K562 (cell line): Measurements from ENCODE around the gene SUPT5H. TPM values are rescaled to one million over a fixed set of nuclear protein-coding genes. Genes with fewer than 3 reads are reported as not detected.

ENCODE experiments used
- BDP1 ChIP-seq: IDR thresholded peaks from 3 replicates; pipeline ENCODE4 v1.6.1; 2011; ENCODE audit not compliant: insufficient read length, insufficient read depth
- CHD2 ChIP-seq: IDR thresholded peaks from 2 replicates; pipeline ENCODE4 v1.6.1; 2011; ENCODE audit warnings: low read depth, low read length
- CREB1 ChIP-seq, 2 experiments: sonication (generic) in 1 of 2; formaldehyde crosslinking in 1 of 2; IDR thresholded peaks; 2 replicates each; pipeline versions ENCODE4 v1.6.1 to v1.8.0; 2012 to 2022; ENCODE audit warnings: inconsistent platforms in 1 of 2, mild to moderate bottlenecking in 1 of 2, missing genetic modification reagents in 1 of 2, moderate library complexity in 1 of 2
- DDX20 ChIP-seq: fragments of 450-650 bp; IDR thresholded peaks from 2 replicates; pipeline ENCODE4 v1.6.1; 2016; ENCODE audit warnings: missing genetic modification characterization, low read depth, mild to moderate bottlenecking, missing compliant biosample characterization, moderate library complexity
- E2F5 ChIP-seq: sonication (generic); formaldehyde crosslinking; IDR thresholded peaks from 2 replicates; pipeline ENCODE4 v1.8.0; 2022; ENCODE audit warnings: mild to moderate bottlenecking, missing genetic modification reagents
- EWSR1 ChIP-seq: fragments of 450-650 bp; IDR thresholded peaks from 2 replicates; pipeline ENCODE4 v1.6.1; 2018; ENCODE audit warnings: borderline replicate concordance, mild to moderate bottlenecking, low read depth, moderate library complexity; ENCODE audit not compliant: partially characterized antibody
- FOXO4 ChIP-seq: fragments of 450-650 bp; formaldehyde crosslinking; IDR thresholded peaks from 2 replicates; pipeline ENCODE4 v1.4.0; 2020; ENCODE audit warnings: mild to moderate bottlenecking, moderate library complexity
- KLF1 ChIP-seq: fragments of 450-650 bp; IDR thresholded peaks from 2 replicates; pipeline ENCODE4 v1.6.1; 2016; ENCODE audit warnings: missing genetic modification characterization, missing compliant biosample characterization
- PBX2 ChIP-seq, 2 experiments: IDR thresholded peaks in 1 of 2; conservative IDR thresholded peaks in 1 of 2; 2 replicates each; pipeline ENCODE4 v1.6.1; 2016; ENCODE audit warnings: low read depth in 2 of 2, mild to moderate bottlenecking in 1 of 2, missing compliant biosample characterization in 1 of 2, missing genetic modification characterization in 1 of 2, moderate library complexity in 1 of 2
- PYGO2 ChIP-seq: fragments of 450-650 bp; IDR thresholded peaks from 2 replicates; pipeline ENCODE4 v1.6.1; 2016; ENCODE audit warnings: mild to moderate bottlenecking, missing genetic modification characterization, moderate library complexity, missing compliant biosample characterization
- SMARCE1 ChIP-seq: fragments of 450-650 bp; IDR thresholded peaks from 2 replicates; pipeline ENCODE4 v1.7.1; 2016; ENCODE audit warnings: mild to moderate bottlenecking
- SREBF1 ChIP-seq: fragments of 150-350 bp; IDR thresholded peaks from 2 replicates; pipeline ENCODE4 v1.6.1; 2014; ENCODE audit warnings: antibody characterized with exemption, low read depth, low read length, borderline replicate concordance
- ZNF561 ChIP-seq: fragments of 450-650 bp; formaldehyde crosslinking; conservative IDR thresholded peaks from 2 replicates; pipeline ENCODE4 v1.4.0; 2020; ENCODE audit warnings: mild to moderate bottlenecking, moderate library complexity
- ZNF778 ChIP-seq: fragments of 450-650 bp; formaldehyde crosslinking; IDR thresholded peaks from 2 replicates; pipeline ENCODE4 v1.4.0; 2020; ENCODE audit warnings: mild to moderate bottlenecking, moderate library complexity
- ZNF785 ChIP-seq: fragments of 250-450 bp; sonication (Bioruptor Pico); IDR thresholded peaks from 2 replicates; pipeline ENCODE4 v1.4.0; 2020; ENCODE audit warnings: mild to moderate bottlenecking
- polyA plus RNA-seq, 8 experiments: library from polyadenylated mRNA; depleted of rRNA in 4 of 8; stranded (reverse) in 5 of 8; unstranded in 3 of 8; fragments of >200 nt; fragmentation: Nextera tagmentation in 2 of 8; fragmentation: Illumina TruSeq in 1 of 8; extraction: Ambion mirVana in 2 of 8; extraction: Trizol in 1 of 8; gene quantifications; 2 replicates each; pipeline versions ENCODE4 v1.2.1 to v1.2.3, GENCODE V29; 2011 to 2014; ENCODE audit warnings: inconsistent platforms in 1 of 8, missing spikeins in 1 of 8
- total RNA-seq, 7 experiments: library from RNA; depleted of rRNA in 6 of 7; stranded (reverse); fragments of >200 nt in 6 of 7; fragmentation: Illumina TruSeq in 2 of 7; extraction: Trizol in 2 of 7; gene quantifications; 2 replicates each; pipeline versions ENCODE4 v1.2.1 to v1.2.3, GENCODE V29; 2011 to 2021; ENCODE audit warnings: low replicate concordance in 1 of 7
- TF ChIP-seq, protein P1 (sequence below): sonication (generic); formaldehyde crosslinking; IDR thresholded peaks from 2 replicates; pipeline ENCODE4 v1.8.0; 2022; ENCODE audit warnings: mild to moderate bottlenecking, missing genetic modification reagents, borderline replicate concordance
- TF ChIP-seq, protein P2 (sequence below): sonication (generic); formaldehyde crosslinking; IDR thresholded peaks from 2 replicates; pipeline ENCODE4 v1.9.0; 2022; ENCODE audit warnings: mild to moderate bottlenecking, missing genetic modification reagents
- TF ChIP-seq, protein P3 (sequence below): IDR thresholded peaks from 2 replicates; pipeline ENCODE4 v1.6.1; 2011; ENCODE audit warnings: borderline replicate concordance, low read depth, mild to moderate bottlenecking, moderate library complexity, low read length; ENCODE audit not compliant: insufficient read depth, poor library complexity, severe bottlenecking

Gene SUPT5H
- total and polyA plus RNA-seq, 9 of the 15 experiments (the other 6 are each of a cell fraction or from before 2014, with no cell fraction given) = 13.3 to 85.9 (median 35.9) TPM

GRCh38 chr19:39412867-39413271 lies 32.5 kb upstream of the SUPT5H start (continued):
- TF ChIP-seq FOXO4 (no peak), DDX20 (tag) (no peak), KLF1 (tag) (no peak), SMARCE1 (no peak), BDP1 (no peak), CHD2 (no peak), CREB1 (IDR thresholded peaks at IDR 0.05) (no peak), CREB1 (CRISPR knock-in tag; IDR thresholded peaks at IDR 0.05) (peak; percentile 40; the same call in 1 of the 2 replicates), PBX2 (CRISPR knock-in tag; IDR thresholded peaks at IDR 0.05; ENCODE audit: low read depth) (no peak), PBX2 (tag; conservative IDR thresholded peaks at IDR 0.05; ENCODE audit: low read depth) (no peak), PYGO2 (tag) (no peak), ZNF778 (CRISPR knock-in tag) (no peak), E2F5 (CRISPR knock-in tag) (no peak; the same call in 1 of the 2 replicates), ZNF785 (CRISPR knock-in tag) (no peak), SREBF1 (no peak), EWSR1 (no peak), ZNF561 (CRISPR knock-in tag) (no peak)
- TF ChIP-seq, protein P1, sequence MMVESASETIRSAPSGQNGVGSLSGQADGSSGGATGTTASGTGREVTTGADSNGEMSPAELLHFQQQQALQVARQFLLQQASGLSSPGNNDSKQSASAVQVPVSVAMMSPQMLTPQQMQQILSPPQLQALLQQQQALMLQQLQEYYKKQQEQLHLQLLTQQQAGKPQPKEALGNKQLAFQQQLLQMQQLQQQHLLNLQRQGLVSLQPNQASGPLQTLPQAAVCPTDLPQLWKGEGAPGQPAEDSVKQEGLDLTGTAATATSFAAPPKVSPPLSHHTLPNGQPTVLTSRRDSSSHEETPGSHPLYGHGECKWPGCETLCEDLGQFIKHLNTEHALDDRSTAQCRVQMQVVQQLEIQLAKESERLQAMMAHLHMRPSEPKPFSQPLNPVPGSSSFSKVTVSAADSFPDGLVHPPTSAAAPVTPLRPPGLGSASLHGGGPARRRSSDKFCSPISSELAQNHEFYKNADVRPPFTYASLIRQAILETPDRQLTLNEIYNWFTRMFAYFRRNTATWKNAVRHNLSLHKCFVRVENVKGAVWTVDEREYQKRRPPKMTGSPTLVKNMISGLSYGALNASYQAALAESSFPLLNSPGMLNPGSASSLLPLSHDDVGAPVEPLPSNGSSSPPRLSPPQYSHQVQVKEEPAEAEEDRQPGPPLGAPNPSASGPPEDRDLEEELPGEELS (CRISPR knock-in tag) = no peak
- TF ChIP-seq, protein P2, sequence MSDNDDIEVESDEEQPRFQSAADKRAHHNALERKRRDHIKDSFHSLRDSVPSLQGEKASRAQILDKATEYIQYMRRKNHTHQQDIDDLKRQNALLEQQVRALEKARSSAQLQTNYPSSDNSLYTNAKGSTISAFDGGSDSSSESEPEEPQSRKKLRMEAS = peak; percentile 24; the same call in 1 of the 2 replicates
- TF ChIP-seq, protein P3, sequence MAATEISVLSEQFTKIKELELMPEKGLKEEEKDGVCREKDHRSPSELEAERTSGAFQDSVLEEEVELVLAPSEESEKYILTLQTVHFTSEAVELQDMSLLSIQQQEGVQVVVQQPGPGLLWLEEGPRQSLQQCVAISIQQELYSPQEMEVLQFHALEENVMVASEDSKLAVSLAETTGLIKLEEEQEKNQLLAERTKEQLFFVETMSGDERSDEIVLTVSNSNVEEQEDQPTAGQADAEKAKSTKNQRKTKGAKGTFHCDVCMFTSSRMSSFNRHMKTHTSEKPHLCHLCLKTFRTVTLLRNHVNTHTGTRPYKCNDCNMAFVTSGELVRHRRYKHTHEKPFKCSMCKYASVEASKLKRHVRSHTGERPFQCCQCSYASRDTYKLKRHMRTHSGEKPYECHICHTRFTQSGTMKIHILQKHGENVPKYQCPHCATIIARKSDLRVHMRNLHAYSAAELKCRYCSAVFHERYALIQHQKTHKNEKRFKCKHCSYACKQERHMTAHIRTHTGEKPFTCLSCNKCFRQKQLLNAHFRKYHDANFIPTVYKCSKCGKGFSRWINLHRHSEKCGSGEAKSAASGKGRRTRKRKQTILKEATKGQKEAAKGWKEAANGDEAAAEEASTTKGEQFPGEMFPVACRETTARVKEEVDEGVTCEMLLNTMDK = no peak
